OCI-M2 (cell line): Measurements from ENCODE around the gene RAD51B.

Source experiments
- DNase-seq: peaks from one replicate; lab custom pipeline; 2025; ENCODE audit not compliant: unreplicated experiment; lab: John Stamatoyannopoulos, UW

The RAD51B gene

DNA sequence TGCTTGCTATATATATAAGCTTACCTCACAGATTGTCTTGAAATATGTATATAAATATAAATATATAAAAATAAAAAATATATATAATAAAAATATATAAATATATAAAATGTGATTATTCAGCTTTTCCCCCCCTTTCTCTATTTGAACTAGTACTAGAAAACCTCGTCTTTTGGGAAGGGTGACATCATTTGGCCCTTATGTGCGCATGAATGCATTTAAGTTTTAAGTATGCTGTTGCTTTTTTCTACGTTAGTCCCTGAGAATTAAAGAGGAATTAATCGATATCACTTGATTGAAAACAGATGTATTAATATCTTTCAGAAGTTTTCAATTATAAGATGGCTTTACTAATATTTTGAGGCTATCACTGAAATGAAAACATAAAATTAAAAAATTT is 69.9 kb downstream of the RAD51B start:
- DNase-seq = no peak

DNA sequence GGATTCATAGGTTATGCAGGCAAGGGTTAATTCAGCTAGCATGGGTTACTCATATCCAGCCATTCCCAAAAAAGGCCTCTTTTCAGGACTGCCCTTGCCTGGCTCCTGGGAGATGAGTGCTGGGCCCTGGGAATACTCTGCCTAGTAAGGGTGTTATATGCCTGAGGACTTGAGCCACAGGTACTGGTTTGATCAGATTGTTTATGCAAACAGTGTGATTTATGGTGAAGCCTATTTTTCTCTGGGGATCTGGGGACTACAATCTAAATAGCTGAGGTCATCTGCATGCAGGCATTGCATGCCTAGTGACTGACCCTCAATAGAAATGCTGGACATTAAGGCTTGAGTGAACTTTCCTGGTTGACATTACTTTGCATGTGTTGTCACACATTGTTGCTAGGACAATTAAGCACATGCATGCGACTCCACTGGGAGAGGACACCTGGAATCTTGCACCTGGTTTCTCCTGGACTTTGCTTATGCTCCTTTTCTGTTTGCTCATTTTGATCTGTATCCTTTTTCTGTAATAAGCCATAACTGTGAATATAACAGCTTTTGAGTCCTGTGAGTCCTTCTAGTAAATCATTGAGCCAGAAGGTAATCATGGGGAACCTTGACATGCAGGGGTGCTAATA is 73.0 kb downstream of the RAD51B start:
- no peak for DNase-seq

DNA sequence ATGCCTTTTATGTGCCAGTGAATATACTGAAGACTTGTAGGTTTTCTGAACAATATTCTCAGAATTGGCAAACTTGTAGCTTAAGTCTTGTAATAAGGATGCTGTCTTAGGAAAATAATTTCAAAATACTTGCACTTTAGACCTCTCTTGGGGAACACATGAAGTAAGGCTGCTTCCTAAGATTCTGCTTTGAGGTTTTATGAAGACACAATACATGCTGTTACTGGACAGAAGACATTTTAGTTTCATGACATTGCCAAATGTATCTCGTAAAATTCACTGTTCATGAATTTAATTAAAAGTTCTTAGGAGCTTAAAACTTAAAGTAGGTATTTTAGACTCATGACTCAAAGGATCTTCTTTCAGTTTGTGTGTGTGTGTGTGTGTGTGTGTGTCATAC is 80.7 kb downstream of the RAD51B start:
- DNase-seq = no peak

DNA sequence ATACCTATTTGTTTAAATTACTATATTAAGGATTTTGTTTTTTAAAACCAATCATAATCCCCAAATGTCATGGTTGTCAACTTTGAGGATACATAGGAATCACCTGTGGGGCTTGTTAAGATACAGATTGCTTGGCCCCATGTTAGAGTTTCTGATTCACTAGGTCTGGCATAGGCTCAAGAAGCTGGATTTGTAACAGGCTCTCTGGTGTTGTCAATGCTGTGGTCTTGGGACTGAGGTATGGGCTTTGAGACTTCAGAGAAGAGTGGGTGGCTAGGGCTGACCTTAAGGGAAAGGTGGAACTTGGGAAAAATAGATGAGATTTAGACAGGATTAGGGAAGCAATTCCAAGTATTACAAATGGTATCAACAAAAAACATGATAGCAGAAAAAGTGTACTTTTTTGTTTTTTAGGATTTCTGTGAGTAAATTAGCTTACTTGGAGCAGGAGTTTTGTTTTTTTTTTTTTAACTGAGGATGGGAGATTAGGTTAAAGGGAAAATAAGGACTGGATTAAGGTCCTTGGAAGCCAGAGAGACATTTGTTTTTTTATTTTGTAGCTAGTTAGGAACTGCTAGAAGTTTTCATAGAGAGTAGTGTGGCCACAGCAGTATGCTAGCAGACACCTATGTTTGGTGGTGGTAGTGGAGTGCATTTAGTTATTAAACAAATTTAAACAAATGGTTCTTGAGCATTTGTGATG is 88.6 kb downstream of the RAD51B start:
- no peak for DNase-seq

DNA sequence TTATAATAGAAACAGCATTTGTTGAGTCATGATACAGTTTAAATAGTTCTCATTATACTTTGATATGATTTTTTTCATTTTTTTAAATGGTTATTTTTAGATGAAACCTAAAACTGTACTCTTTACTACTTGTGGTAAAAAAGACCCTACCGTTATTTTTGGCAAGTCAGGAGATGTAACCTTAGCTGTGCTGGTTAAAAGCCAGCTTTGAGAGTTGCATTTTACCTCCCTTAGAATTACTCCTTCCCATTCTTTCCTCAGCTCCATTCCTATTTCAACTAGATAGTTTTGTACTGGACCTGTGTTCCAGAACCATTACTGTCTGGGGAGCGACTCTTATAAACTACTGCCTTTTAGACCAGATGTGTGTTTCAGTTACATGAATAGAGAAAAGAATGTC is 92.0 kb downstream of the RAD51B start:
- DNase-seq = no peak

DNA sequence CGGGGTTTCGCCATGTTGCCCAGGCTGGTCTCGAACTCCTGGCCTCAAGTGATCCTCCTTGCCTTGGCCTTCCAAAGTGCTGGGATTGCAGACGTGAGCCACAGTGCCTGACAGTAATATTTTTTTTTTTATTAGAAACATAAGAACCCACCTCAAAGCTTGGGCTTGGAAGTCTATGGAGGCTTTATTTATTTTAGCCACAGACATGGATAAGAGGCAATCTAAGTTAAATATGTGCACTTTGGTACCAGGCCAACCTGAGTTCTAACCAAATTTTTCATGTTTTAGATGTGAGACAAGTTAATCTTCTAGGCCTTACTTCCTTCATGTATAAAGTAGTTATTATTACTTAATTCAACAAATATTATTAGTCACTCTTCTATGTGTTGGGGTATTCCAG is 96.9 kb downstream of the RAD51B start:
- DNase-seq = no peak

DNA sequence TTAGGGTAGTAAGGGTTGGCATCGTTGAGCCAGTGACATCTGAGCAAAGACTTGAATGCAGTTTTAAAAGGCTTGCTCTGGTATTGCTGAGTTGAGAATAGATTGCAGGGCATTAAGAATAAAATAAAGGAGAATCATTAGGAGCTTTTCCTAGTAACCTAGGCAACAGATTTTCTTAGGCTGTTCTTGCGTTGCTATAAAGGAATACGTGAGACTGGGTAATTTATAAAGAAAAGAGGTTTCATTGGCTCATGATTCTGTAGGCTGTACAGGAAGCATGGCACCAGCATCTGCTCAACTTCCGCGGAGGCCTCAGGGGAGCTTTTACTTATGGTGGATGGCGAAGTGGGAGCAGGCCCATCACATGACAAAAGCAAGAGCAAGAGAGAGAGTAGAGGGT is 97.4 kb downstream of the RAD51B start:
- DNase-seq = no peak

DNA sequence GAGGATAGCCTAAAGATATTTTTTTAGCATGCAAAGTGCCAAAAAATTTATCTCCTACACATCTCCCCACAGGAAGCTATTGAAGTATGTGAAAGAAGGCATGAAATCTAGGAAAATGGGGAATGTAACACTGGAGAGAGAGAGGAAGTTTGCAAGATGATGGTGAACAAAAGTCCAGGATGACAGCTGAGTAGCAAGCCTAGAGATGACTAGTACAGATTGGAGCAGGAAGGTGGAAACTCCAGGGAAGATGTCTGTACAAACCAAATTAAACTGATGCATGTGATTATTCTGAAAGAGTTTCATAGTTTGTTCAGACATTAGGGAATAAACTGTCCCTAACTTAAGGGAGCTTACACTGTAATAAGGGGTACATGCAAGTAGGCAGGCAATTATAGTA is 99.3 kb downstream of the RAD51B start:
- DNase-seq = no peak

DNA sequence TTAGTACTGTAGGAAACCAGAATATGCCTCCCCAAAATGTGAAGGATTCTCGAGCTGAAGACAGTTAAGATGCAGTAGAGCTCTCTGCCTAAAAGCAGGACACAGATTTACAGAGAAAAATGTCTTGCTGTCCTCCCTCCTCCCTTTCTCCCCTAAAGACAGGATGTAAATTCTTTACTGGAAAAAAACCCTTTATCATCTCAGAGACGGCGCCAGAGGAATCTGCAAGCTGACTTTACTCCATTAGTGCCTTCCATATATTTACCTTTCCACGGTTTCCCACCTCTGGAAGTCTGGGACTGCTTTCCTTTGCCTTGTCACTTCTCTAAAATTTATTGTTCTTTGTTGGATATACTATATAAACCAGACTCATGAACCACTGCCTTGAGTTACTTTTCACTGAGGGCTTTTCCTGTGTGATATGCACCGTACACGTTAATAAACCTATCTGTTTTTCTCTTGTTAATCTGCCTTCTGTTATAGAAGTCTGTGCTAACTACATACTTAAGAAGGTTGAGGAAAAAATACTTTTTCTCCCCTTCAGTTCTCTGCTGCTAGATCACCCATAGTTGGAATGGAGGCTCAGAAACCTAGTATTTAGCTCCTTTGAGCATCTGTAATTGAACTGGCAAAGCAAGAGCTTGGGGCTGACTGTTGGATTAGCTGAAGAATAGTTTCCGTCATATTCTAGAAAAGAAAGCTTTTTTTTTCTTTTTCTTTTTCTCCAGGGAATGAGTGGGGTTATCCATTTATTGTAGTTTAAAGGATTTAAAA is 99.9 kb downstream of the RAD51B start:
- no peak for DNase-seq

DNA sequence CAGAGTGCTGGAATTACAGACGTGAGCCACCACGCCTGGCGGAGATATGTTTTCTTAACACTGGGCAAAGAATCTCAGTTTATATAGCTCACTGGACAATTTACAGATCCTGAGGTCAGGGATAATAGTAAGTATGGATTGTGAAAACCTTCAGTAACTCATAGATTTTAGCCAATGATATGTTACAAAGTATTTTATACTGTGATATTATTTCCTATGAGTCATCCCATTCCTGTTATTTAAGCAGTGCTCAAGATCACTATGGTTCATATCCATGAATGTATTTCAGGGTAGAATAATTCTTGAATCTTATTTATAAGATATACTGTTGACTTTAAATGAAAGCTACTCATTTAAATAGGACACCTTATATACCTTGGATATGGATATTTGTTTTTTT is 107.2 kb downstream of the RAD51B start:
- DNase-seq = no peak

DNA sequence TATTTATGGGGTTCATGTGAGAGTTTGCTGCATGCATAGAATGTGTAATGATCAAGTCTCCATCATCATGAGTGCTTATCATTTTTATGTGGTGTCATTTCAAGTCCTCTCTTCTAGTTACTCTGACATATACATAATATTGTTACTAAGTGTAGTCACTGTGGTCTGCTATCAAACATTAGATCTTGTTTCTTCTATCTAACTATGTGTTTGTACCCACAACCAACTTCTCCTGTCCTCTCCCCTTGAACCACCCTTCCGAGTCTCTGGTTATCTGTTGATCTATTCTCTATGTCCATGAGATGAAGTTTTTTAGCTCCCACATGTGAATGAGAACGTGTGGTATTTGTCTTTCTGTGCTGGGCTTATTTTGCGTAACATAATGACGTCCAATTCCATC is 107.7 kb downstream of the RAD51B start:
- DNase-seq = no peak

DNA sequence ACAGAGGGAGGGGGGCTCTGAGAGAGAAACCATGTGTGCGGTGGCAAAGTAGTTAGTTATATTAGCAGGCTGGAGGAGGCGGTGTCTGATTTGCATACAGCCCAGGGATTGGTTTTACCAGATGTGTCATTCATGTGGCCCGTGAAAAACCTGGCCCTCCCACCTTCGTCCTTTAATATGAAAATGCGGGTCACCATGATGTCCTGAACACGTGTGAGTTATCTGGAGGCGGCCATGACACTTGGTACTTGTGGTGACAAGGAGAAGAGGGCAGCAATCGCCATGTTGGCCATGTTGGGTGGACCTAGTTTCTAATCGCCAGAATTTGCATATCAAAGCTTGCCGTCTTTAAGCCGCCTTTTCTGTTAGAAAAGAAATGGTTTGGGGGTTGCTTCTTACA is 108.8 kb downstream of the RAD51B start:
- no peak for DNase-seq

DNA sequence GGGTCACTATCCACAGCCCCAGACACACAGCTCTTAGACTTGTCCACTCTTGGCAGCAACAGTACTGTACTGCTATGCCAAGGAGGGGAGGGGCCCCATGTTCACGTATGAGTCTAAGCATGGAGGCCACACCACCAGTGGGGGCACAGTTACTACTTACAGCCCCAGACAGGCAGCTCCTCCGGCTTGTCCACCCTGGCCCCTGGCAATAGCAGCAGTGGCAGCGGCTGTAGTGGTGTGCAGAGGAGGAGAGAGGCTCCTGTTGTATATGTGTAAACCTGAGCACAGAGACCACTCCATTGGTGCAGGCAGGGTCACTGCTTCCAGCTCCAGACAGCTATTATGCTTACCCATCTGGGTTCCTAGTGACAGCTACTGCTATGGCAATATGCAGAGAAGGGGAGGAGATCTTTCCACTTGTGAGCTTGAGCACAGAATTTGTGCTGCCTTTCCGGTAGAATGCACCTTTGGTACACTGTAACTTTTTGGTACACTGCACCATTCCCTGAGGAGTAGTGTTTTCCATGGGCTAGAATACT is 113.2 kb downstream of the RAD51B start:
- DNase-seq = no peak

DNA sequence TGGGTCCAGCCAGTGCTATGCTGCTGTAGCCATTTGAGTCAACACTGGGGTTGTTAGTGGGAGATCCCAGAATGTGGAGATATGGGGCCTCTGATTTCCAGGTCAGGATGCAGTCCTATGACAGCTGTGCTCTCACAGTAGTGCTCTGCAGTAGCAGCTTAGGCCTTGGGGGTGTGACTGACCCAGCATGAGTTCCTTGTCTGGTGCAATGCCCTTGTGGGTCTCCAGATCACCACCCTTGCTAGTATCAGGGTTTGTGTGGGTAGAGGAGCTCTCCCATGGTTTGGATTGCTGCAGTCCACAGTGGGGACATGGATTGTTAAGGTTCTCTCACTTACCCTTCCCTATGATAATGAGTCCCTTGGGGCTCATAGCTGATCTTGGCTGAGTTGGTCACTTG is 113.7 kb downstream of the RAD51B start:
- DNase-seq = no peak

DNA sequence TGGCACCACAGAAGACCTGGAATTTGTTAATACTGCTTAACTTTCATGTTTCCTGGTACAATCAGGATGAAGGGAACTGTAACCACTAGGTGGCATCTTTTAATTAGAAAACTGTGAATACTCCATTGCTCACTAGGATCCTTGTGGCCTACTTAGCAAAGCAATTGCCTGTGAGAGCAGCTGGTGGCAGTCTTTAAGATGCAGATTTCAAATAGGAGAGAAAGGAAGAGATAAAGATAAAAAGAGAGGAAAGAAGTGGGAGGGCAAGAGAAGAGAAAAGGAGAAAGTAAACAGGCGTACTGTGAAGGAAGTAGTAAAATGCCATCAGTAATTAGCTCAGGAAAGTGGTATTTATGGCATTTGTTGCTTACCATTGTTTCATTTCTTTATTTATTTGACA is 114.5 kb downstream of the RAD51B start:
- no peak for DNase-seq

DNA sequence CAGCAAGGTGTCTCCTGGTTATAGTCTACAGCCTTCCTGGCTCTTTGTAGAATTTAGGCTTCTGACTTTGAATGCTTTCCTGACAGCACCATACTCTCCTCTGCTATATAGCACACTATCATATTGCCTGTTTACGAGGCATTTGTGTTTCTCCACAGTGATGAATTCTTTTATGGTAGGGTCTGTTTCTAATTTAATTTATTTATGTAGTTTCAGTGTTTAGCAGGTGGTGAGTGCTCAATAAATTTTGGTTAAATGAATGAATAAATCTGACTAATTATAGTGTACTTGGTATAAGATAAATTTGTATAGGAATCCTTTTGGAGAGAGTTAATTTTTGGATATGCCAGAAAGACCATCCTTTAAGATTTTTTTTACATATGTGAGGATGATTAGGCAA is 115.3 kb downstream of the RAD51B start:
- DNase-seq = no peak

DNA sequence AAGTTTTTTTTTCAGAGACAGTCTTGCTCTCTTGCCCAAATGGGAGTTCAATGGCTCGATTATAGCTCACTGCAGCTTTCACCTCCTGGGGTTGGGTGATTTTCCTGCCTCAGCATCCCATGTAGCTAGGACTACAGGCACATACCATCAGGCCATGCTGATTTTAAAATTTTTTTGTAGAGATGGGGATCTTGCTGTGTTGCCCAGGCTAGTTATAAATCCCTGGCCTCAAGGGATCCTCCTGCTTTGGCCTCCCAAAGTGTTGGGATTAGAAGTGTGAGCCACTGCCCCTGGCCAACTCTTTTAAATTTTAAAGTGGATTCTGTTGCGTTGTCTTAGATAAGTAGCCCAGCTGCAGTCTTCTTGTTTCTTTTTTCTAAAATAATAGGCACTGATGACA is 115.8 kb downstream of the RAD51B start:
- no peak for DNase-seq

DNA sequence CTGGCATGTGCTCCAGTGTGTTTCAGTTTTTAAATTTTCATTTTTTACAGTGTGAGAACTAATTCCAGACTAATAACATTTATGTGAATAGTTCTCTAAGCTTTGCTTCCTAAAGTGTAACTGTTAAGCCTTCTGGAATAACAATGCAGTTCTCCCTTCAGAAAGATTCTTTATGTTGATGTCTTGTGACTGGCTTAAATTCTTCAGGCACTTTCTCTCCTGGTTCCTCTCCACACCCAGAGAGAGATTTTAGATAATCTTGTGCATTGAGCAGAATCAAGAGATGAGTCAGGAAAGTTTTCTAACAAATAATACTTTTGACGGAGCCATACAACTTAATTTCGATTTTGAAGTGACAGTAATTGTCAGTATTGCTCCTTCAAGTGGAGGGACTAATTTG is 118.5 kb downstream of the RAD51B start:
- DNase-seq = no peak

DNA sequence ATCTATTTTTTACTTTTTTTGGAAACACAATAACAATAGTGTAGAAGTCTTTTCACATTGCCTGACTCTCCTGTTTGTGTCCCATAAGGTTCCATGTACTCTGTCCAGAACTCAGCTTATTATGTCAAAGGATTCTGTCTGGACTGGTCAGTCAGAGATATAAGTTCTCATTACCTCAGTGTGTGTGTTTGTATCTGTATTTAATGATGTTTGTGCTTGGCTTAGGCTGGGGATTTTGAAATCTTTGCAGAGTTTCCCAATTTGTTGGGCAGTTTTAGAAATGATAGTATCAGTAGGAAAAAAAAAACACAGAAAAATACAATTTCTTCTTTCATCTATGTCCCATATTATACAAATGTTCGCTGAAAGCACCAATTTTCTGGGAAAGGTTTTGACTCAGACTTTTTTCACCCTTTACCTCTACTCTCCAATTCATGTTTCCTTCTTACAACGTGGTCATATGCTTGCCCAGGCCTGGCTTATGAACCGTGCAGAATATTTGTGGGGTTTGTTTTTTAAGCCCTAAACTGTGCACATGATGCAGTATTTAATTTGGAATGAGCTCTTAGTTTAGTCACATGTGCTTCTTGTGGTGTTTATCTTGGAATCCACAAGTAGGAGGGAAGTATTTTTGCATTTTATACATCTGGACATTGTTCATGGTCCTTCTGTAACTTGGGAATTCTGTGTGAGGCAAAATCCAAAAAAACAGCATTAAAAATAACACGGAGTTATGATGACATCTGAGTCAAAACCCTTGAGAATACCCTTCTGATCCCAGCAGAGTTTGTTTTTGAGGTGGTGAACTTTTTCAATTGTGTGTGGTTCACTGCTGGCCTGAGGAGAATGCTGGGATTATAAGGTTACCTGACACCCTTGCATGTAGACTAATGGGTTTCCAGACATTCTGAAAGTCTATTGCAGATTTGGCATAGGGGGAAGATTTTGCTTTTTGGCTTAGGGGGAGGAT is 121.2 kb downstream of the RAD51B start:
- no peak for DNase-seq

DNA sequence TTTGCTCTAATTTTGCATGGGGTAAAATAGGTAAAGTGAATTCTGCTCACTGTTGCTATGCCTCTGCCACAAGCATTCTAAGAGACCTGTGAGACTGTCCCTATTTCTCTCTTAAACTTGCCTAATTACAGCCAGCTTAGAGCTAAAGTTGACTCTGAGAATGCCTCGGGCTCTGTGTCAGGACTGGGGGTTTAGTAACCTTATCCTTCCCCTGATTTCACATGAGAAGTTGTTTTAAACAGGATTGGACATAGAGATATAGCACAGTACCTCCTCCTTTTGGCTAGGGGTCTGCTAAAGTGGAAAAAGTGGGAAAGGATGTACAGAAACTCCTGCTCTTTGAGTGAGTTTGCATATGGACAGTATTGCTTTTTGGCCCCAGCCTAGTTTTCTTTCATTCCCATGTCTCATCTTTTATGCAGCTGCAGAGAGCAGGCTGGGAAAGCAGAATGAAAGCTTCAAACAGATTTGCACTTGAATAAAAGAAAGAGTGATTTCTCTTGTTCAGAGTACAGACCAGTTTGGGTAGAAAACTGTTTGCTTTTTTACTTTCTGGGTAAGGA is 122.0 kb downstream of the RAD51B start:
- DNase-seq = no peak
